Measurements from ENCODE around the gene AFF1.

DNA sequence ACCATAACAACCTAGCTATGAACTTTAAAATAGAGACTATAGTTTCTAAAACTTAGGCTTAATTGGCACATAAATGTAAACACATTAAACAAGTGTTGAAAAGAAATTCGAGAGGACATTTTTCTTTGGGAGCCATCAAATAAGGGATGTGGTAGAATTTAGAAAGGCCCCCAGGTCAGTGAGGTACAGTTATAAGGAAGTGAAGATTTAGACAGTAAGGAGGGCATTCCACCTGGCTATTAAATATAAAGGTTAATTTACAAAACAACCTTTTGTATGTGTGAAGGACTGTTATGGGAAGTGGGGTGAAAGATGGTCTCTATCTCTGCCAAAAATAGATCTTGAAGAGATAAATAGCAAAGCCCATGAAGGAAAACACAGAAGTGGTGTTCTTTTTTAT is 83.9 kb downstream of the AFF1 start:
- TF ChIP-seq CTCF (optimal IDR thresholded peaks at IDR 0.05 in 1 of 3, IDR thresholded peaks at IDR 0.05 in 1 of 3, conservative IDR thresholded peaks at IDR 0.05 in 1 of 3; ENCODE audit: extremely low read depth in 1 of 3, insufficient read depth in 2 of 3, low read length in 3 of 3) (no peak), EZH2 (IDR thresholded peaks at IDR 0.05; ENCODE audit: low read length) (no peak)

All from keratinocyte (primary cell).